HL-60/S4 treated with retinoic acid at 250 ng/mL for 4 days and 3 days (cell line): ENCODE results near the gene LBHD2.
"Not testable (repeated sequence)": the region's sequence is repeated elsewhere in the genome, so short reads cannot be mapped to it uniquely, and the experiment has no call there.

Experiments used
- in situ Hi-C: fragments of 300-500 bp; cut with MboI; formaldehyde crosslinking; loops from 2 replicates; pipeline ENCODE4 v1.7.0; 2022; ENCODE audit warnings: low sequenced_read_pairs

LBHD2 gene

DNA sequence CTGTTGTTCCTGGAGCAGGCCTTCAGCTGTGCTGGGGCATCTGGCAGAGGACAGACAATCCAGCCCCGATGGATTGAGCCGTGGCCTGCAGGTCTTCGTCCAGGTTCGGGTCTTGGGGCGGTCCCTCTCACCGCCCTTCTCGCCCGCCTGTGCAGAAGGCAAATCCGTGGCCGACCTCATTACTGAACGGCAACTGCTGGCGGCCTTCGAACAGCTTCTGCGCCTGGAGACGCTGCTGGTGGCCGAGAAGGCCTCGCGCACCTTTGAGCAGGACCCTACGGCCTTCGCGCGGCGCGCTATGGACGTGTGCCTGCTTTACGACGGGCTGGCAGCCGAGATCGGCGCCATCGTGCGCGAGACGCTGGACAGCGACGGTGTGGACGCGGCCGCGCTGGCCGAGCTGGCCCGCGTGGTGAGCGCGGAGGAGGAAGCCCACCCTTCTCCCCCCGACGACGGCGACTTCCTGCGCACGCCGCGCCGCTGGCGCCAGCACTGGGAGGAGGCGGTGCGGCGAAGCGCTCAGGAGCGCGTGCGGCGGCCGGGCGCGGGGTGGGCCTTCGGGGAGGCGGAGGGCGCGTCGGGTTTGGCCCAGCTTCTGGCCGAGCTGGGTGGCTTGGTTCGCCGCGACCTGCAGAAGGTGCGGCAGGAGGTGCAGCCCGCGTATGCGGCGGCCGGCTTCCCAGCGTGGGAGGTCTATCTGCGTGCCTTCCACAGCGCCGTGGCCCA is 18.1 kb downstream of the LBHD2 start:
- in situ Hi-C loops: no loop called here

DNA sequence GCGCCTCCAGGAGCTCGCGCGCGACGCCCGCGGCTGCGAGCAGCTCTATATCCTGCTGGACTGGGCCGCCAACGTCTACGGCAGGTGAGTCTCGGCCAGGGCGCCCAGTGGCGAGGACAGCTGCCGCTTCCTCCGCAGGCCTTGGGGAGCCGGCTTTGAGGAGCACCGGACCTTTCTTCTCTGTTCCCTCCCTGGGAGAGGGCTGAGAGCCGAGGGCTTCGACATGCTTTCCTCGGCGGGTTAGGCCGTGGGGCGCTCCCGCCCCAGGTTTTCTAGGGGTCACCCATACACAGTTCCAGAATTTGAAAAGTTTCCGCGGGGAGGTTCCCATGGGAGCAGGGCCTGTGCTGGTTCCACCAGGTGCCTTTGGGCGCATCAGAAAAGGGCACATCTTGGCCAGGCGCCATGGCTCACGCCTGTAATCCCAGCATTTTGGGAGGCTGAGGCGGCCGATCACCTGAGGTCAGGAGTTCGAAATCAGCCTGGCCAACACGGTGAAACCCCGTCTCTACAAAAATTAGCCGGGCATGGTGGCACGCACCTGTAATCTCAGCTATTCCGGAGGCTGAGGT is 18.8 kb downstream of the LBHD2 start:
- in situ Hi-C loops: no loop called here

DNA sequence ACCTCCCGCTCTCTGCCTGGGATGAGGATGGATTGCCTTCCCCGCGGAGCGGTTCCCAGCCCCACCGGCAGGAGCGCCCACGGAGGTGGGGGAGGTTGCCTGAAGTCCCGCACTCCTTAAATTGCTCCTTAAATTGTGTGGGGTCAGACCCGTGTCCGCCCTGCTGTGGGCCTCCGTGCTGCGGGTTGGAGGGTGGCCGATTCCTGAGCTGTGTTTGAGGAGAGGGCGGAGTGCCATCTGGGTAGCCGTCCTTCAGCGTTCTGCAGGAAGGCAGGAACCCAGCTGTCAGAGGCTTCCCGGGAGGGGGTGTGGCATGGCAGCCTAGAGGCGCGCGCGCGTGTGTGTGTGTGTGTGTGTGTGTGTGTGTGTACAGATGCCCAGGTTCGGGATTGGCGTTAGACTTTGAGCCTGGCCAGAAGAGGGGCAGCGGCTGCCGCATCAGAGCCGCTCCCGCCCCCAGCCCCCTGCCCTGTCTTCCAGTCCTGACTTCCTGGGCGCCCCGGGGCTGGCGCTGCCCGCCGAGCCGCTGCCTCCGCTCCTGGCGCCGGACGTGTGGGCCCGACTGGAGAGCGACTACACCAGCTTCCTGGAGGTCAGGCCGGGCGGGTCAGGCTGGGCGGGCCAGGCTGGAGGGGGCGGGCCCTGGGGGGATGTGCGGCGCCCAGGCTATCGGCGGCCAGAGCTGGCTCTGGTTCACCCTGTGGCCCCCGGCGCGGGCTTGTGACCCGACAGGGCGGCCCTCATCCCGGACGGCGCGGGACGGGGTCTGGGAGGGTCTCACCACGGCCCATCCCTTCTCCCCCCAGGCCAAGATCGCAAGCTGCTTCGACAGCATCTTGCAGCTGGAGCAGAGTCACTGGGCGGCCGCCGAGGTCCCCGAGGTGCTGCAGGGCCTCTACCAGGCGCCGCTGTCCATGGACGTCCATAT is 19.7 kb downstream of the LBHD2 start:
- in situ Hi-C loops: no loop called here

DNA sequence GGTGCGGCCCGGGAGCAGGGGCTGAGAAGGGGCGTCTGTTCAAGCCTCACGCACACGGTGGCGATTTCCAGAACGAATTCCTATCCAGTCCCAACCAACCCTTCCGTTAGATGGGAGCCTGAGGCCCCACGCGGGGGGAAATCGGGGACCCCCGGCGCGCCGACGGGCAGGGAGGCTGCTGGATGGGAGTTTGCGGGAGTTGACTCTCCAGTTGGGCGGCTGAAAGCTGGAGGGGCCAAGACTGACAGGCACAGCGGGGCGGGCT is 20.3 kb downstream of the LBHD2 start:
- in situ Hi-C loops: no loop called here

DNA sequence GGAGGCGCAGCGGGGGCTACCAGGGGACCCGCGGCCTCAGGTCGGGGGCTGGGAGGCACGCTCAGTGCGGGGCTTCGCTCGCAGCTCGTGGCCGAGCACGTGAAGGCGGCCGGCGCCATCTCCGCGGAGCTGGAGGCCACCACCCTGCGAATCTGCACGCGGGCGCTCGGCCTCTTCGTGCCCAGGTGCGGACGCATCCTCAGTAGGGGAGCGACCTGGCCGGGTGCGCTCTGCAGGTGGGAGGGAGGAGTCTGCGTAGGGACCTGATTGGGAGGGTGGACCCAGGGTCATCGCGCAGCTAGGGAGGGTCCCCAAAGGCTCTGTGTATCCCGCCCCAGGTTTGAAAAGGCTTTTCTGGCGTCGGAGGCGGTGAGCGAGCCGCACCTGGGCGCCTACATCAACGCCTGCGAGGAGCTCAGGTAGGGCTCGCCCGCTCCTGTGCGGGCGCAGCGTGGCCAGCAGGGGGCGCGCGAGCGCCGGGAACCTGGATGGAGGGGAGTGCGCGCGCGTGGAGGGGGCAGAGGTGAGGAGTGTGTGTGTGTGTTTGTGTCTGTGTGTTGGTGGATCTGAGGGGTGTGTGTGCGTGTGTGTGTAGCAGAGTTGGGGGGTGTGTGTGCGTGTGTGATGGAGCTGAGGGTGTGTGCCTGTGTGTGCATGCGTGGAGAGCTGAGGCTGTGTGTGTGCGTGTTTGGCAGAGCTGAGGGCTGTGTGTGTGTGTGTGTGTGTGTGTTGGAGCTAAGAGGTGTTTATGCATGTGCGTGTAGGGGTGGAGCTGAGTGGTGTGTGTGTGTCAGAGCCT is 20.8 kb downstream of the LBHD2 start:
- in situ Hi-C loops: no loop called here

DNA sequence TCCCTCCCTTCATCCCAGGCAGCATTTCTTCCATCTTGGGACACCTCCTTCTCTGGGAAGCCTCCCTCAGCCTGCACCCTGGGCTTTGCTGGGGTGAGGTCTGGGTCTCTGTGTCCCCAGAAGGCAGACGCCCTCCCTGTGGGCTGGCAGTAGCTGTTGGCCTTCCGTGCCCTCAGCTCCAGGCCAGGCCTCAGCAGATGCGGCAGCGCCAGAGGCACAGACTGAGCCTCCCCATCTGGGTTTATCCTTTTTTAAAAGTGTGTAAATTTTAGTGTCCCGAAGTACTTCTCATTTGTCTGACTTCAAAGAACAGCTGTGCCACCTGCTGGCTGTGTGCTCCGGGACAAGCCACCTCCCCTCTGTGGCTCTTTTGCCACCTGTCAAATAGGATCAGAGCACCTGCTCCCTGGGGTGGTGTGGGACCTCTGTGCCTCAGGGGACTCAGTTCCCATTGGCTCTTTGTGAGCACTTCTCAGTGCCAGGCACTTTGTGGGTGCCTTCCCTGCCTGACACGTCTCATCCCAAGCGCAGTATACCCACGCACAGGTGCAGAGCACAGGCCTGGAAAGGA is 21.7 kb downstream of the LBHD2 start:
- in situ Hi-C loops: no loop called here

DNA sequence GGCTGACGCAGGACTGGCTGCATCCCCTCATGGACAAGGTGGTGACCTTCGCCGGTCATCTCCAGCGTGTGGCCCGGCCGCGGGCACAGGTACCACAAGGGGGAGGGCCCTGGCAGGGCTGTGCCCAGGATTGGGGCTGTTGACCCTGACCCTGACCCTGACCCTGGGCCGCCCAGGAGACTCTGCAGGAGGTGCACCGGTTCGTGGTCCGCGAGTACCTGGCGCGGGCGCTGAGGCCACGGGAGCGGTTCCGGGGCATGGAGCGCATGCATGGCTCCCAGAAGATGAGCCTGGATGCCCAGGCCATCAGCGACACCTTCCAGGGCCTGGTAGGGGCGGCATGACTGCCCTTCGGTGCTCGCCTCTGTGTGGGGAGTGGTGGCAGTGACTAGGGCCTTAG is 23.4 kb downstream of the LBHD2 start:
- in situ Hi-C loops: no loop called here

DNA sequence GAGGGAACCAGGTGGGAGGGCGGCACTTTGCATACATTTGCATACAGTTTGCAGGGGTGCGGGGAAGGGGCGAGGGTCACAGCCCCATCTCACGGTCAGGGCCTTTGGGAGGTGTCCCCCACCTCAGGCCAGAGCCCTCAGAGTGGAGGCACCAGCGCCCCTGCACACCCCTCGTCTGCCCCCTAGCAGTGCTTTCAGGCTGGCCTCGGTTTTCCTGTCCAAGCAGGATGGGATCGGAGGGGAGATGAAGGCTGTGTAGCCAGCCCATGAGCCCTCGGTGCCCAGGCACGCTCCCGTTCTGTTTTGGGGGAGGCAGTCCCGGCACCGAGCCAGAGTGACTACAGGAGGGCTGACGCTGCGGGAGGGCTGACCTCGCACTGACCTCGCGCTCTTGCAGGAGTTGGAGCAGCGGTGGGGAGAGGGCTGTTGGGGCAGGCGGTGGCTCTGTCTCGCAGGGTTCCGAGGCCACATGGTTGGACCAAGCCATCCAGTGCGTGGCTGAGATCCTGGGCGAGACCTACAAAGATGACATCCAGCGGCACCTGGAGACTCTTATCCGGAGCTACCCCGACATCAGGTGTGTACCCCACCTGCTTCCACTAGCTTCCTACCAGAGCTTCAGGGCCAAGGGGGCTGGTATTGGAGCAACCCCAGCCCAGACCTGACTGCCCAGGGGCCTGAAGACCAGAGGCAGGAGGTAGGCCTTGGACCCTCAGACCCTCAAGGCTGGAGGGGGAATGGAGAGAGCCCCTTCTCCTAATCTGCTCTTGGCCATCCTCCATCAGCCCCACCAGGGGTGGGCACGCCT is 24.1 kb downstream of the LBHD2 start:
- in situ Hi-C loops: no loop called here

DNA sequence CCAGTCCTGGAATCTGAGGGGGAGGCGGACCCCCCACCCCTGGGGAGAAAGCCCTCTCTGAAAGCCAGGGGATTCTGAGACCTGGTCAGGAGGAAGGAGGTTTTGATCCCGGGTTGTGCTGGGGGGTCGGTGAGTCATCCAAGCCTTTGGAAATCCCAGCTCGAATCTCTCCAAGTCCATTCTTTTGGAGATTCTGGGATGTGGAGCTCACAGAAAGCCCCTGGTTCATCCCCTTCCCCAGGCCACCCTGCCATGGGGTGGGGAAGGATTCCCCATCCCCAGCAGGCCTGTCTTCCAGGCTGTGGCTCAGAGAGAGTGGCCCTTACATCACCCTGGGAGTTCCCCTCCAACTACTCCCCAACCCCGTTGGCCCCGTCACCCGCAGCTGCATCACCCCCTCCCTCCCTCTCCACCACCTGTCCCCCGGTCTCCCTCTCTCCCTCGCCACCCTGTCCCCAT is 24.8 kb downstream of the LBHD2 start:
- in situ Hi-C loops: no loop called here

DNA sequence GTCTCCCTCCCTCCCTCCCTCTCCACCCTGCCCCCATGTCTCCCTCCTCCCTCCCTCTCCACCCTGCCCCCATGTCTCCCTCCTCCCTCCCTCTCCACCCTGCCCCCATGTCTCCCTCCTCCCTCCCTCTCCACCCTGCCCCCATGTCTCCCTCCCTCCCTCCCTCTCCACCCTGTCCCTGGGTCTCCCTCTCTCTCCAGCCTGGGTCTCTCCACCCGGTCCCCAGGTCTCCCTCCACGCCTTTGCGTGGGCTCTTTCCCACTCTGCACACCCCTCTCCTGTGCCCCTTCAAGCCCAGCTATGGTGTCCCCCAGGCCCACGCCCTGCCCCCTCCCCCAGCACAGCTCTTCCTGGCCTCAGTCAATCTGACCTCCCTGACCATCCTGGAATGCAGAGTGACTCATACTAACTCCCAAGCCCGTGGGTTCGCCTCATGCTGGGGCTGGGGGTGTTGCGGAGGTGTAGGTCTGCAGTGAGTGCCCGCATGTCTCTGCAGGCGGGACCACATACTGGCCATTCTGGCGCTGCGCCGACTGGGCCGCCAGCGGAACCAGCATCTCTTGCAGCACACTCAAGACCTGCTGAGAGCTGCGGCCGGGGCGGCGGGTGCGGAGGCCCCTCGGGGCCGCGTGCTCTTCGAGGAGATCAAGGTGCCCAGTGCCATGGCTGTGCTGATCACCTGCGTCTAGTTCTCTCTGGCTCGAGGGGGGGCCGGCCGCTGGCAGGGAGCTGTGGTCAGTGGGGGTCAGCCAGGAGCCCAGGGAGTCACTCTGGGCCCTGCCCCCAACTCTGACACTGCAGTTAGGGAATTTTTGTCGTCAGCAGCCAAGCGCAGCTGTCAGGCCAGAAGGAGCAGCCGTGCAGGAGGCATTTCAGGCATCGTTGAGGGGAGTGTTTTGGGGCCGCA is 25.8 kb downstream of the LBHD2 start:
- in situ Hi-C loops: no loop called here

DNA sequence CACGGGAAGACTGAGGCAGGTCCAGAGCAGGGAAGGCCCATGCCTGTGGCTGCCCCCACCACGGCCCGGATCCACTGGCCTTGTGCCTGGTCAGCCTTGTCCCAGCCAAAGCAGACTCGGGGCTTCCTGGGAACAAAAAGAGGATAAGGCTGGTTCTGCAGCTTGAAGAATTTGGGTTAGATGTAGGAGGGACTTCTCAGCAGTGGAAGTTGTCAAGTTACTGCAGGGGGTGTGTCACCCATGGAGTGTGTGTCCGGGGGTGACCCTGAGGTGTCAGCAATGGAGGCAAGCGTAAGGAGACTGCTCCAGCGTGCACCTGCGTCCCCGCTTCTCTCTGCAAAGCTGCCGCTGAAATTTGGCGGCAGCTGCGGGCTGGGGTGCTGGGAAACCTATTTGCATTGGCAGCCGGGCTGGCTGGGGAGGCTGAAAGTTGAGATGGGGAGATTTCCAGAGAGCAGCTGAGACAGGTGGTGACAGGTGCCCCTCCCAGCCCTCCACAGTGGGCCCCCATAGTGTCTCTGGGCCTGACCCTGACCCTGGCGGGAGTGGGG is 26.7 kb downstream of the LBHD2 start:
- in situ Hi-C loops: no loop called here

DNA sequence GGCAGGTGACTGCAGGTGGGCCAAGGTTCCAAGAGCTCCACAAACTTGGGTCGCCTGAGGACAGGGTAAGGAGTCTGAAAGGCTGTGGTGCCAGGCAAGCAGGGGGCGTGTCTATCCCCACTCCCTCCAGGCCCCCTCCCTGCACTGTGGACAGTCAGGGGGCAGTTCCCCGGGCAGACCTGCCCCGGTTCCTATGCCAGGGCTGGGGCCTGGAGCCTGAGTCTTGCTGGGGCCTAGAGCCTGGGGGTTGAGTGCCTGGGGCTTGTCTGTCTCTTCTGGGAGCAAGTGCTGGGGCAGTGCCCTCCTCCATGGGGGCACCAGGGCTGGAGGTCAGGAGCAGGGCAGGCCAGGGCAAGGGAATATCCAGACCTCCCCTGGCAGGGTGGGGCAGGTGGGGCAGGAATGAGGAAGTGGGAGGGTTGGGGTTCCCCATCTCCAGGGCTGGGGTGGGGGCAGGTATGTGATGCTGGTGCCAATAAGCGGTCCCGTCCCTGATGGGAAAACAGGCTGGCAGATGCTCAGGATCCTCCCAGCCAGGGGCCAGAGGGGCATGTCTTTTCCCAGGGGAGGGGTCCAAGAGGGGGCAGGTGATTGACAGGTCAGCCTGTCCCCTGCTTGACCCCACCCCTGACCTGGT is 27.3 kb downstream of the LBHD2 start:
- in situ Hi-C loops: no loop called here

DNA sequence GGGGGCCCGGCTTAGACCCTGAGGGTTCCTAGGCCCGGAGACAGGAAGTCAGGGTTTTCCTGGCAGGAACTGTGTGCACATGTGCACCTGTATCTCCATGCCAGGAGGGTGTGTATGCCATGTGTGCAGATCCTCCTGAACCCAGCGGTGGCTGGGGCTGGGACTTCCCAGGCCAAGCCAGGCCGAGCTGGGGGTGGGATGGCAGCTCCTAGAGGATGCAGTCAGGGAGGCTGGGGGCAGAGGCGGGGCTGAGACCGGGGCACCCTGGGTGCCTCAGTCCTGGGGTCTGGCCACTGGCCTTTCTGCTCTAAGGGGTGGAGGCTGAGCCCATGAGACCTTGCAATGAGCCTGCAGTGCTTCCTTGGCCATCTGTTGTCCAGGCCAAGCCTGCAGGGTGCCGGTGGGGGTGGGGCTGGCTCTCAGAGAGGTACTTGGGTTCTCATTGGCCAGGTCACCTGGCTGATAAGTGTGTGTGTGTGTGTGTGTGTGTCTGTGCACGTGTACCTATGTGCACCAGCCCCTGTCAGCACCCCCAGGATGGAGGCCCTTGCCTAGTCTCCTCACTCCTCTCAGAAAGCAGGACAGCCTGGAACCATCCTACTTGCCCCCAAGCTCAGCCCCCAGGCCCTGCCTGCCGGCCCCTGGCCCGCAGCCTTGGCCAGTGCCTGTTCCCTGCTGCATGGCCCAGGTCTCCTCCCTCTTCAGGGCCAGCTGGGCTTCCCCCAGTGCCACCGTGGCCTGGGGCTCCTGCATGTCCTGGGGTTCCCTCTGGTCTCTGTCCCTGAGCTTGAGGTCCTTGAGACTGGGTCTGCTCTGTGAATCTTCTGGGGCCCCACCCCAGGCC is 28.6 kb downstream of the LBHD2 start:
- in situ Hi-C loops: no loop called here

DNA sequence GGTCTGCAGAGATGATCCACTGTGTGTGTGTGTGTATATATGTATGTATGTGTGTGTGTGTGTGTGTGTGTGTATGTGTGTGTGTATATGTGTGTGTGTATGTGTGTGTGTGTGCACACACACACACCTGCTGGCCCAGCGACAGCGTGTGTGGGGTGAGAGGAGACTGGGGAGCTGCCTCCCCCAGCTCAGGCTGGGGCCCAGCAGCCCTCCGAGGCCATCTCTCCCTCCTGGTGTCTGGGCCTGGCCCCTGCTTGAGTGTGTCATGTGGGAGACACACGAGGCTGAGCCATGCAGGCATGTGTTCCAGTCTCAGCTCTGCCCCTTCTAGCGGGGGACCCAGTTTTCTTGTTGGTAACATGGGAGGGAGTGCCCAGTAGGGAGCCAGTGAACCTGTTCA is 29.3 kb downstream of the LBHD2 start:
- in situ Hi-C loops: no loop called here

DNA sequence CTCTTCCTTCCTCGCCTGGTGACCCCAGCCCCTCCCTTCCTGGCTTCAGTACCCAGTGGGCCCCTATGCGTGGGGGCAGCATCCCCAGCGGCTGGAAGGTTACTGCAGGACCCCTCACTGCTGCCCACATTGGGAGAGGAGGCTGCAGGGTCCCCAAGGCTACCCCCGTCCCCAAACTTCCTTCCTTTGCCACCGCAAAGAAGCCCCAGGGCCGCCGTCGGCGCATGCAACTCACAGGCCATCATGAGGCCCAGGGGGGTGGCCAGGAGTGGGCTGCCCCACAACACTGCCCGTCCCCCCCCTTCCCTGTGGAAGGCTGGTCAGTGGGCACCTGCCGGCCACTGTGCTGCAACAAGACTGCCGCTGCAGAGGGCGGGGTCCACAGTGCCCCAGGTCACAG is 29.8 kb downstream of the LBHD2 start:
- in situ Hi-C loops: no loop called here

DNA sequence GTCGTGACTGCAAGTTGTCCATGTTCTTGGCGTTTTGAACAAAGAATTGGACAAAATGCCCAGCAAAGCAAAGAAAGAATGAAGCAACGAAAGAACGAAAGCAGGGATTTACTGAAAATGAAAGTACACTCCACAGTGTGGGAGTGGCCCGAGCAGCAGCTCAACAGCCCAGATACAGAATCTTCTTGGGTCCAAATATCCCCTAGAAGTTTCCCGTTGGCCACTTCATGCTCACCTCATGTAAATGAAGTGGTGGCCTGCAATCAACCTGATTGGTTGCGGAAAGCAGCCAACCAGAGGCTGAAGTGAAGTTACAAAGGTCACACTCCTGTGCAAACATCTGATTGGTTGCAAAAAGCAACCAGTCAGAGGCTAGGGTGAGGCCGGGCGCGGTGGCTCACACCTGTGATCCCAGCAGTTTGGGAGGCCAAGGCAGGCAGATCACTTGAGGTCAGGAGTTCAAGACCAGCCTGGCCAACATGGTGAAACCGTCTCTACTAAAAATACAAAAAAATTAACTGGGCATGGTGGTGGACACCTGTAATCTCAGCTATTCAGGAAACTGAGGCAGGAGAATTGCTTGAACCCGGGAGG is 31.2 kb downstream of the LBHD2 start:
- in situ Hi-C loops: not testable (repeated sequence)
